CD8-positive, alpha-beta memory T cell (primary cell): ENCODE results near the gene TBC1D9B. TPM values are rescaled to one million over a fixed set of nuclear protein-coding genes. Genes with fewer than 3 reads are reported as not detected.

Experiments
- CTCF ChIA-PET: fragments of 350-600 bp; sonication (Branson Sonifier 250); formaldehyde crosslinking; loops from one replicate; lab custom pipeline; 2021; ENCODE audit warnings: antibody characterized with exemption; lab: Charles Lee
- POLR2A ChIA-PET: fragments of 350-600 bp; sonication (Branson Sonifier 250); formaldehyde crosslinking; loops from one replicate; lab custom pipeline; 2021; ENCODE audit warnings: antibody characterized with exemption; lab: Charles Lee
- DNase-seq, 5 donors: peaks; one replicate each; pipeline versions ENCODE4 v3.0.0 to v3.0.0-alpha.2; 2020 to 2022; ENCODE audit warnings: mixed read lengths in 1 of 5
- H3K27ac ChIP-seq: one replicate; pipeline ENCODE4 v1.7.0; 2013; ENCODE audit warnings: low read depth, mild to moderate bottlenecking, low read length, moderate library complexity
- H3K27me3 ChIP-seq: 2 replicates; pipeline ENCODE4 v1.7.0; 2013; ENCODE audit warnings: low read length, mild to moderate bottlenecking; ENCODE audit not compliant: insufficient read depth, poor library complexity, severe bottlenecking
- H3K36me3 ChIP-seq: 2 replicates; pipeline ENCODE4 v1.7.0; 2013; ENCODE audit warnings: mild to moderate bottlenecking, low read length, moderate library complexity; ENCODE audit not compliant: insufficient read depth
- H3K4me1 ChIP-seq: 2 replicates; pipeline ENCODE4 v1.7.0; 2013; ENCODE audit warnings: mild to moderate bottlenecking, low read length, moderate library complexity; ENCODE audit not compliant: insufficient read depth
- H3K4me3 ChIP-seq: 2 replicates; pipeline ENCODE4 v1.7.0; 2013; ENCODE audit warnings: mild to moderate bottlenecking, low read length
- H3K9me3 ChIP-seq: 2 replicates; pipeline ENCODE4 v1.7.0; 2013; ENCODE audit warnings: mild to moderate bottlenecking, low read length
- H3K27ac Mint-ChIP-seq, 8 donors: one replicate each; pipeline ENCODE4 v1.8.0; 2020 to 2021; ENCODE audit warnings: mixed read lengths in 8 of 8, mild to moderate bottlenecking in 6 of 8, inconsistent platforms in 3 of 8, moderate library complexity in 3 of 8
- H3K27me3 Mint-ChIP-seq, 2 donors: one replicate each; pipeline ENCODE4 v1.8.0; 2020 to 2021; ENCODE audit warnings: mixed read lengths in 2 of 2, mild to moderate bottlenecking in 1 of 2, moderate library complexity in 1 of 2
- H3K36me3 Mint-ChIP-seq, 3 donors: one replicate each; pipeline ENCODE4 v1.8.0; 2020 to 2021; ENCODE audit warnings: mixed read lengths in 3 of 3, inconsistent platforms in 1 of 3, mild to moderate bottlenecking in 1 of 3
- H3K4me1 Mint-ChIP-seq, 3 donors: one replicate each; pipeline ENCODE4 v1.8.0; 2020 to 2021; ENCODE audit warnings: mixed read lengths in 3 of 3, inconsistent platforms in 1 of 3, mild to moderate bottlenecking in 1 of 3
- H3K4me3 Mint-ChIP-seq, 7 donors: one replicate each; pipeline ENCODE4 v1.8.0; 2020 to 2021; ENCODE audit warnings: mixed read lengths in 7 of 7, mild to moderate bottlenecking in 6 of 7, moderate library complexity in 4 of 7, inconsistent platforms in 2 of 7
- H3K9me3 Mint-ChIP-seq, 5 donors: one replicate each; pipeline ENCODE4 v1.8.0; 2020 to 2022; ENCODE audit warnings: mixed read lengths in 5 of 5, mild to moderate bottlenecking in 3 of 5, moderate library complexity in 2 of 5, inconsistent platforms in 1 of 5
- polyA plus RNA-seq: library from polyadenylated mRNA; unstranded; fragments of 300-500 nt; fragmentation: Illumina TruSeq; gene quantifications from one replicate; pipeline ENCODE4 v1.2.3, GENCODE V29; 2021
- total RNA-seq, 2 experiments: library from RNA; stranded (reverse); gene quantifications; one replicate each; pipeline ENCODE4 v1.2.3, GENCODE V29; 2021

The TBC1D9B gene
- total and polyA plus RNA-seq, 3 experiments from 2014 or later: 43.9 to 74.8 (median 73.7) TPM

DNA sequence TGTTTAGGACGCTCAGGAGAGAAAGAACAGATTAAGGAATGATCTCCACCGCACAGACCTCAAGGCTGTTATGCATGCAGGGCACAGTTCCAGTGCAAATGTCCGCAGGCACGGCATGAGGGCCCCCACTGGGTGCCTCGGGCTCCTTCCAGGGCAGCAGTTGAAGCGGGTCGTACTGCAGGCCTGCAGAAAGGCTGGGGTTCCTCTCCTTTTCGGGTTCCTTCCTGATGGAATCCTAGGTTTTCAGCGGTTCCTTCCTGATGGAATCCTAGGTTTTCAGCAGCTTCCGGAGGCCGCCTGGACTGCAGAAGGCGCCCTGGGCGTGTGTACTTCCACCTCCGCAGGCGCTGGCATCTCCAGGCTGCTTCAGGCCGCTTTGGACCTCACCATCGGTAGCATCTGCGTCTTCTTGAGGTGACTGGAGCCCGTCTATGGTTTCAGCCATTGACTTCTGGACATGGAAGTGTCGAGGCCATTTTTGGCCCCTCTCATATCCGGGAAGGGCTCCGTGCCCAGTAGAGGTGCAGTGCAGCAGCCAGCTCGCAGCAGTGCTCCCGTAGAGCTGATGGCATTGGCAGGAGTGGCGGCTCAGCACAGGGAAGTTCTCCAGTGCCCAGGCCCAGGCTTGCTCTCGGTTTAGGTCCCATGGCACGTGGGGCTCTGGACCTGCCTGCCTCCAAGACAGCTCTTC is 95.4 kb downstream of the TBC1D9B start:
- H3K27me3 ChIP-seq: no peaks in the 10 kb centered on the region
- Mint-ChIP-seq H3K4me3 (no peak overlapping the region), H3K27me3 (no peaks in the 10 kb centered on the region), H3K4me1 (peaks cover 0 to 10% (median 2%) of the 10 kb centered on the region in 3 donors), H3K27ac (no peak overlapping the region), H3K36me3 (peaks cover 0 to 17% (median 6%) of the 10 kb centered on the region in 3 donors), H3K9me3 (no peaks in the 10 kb centered on the region)
- no peaks in the 10 kb centered on the region for H3K9me3 ChIP-seq
- H3K4me3 ChIP-seq: no peak overlapping the region
- H3K4me1 ChIP-seq: no peaks in the 10 kb centered on the region
- no peaks in the 10 kb centered on the region for H3K36me3 ChIP-seq
- peak overlapping the region; percentile 48 for H3K27ac ChIP-seq
- ChIA-PET POLR2A (no interaction called here), CTCF (interaction anchor here (1.3 to 2.3 kb wide), 3 partner anchors 10 to 95 kb away, joined by 3 to 10 read pairs (median 3); no protein-coding TSS in a partner anchor)
- no peak for DNase-seq

Other genes with a start within 250 kb of the TBC1D9B start
- under 1 TPM; 0.57 to 0.91 TPM for gene CBY3, start 226.9 kb downstream of the TBC1D9B start, total RNA-seq
- not detected for gene CBY3, start 226.9 kb downstream of the TBC1D9B start, polyA plus RNA-seq
- 100 to 1,000 TPM; 694 to 710 TPM for gene CANX, start 208.9 kb downstream of the TBC1D9B start, total RNA-seq
- gene CANX, start 208.9 kb downstream of the TBC1D9B start, polyA plus RNA-seq: 283 TPM
- 10 to 100 TPM; 30.4 to 30.9 TPM for gene MAML1, start 175.1 kb downstream of the TBC1D9B start, total RNA-seq
- gene MAML1, start 175.1 kb downstream of the TBC1D9B start, polyA plus RNA-seq: 9.1 TPM
- gene LTC4S, start 113.9 kb downstream of the TBC1D9B start, total RNA-seq: 1 to 10 TPM in 1 of 2 experiments, under 1 TPM in 1; 0.57 to 1.0 TPM
- gene LTC4S, start 113.9 kb downstream of the TBC1D9B start, polyA plus RNA-seq: 4.0 TPM
- gene MGAT4B, start 101.0 kb downstream of the TBC1D9B start, total RNA-seq: 100 to 1,000 TPM in 1 of 2 experiments, 10 to 100 TPM in 1; 94.0 to 103 TPM
- 21.0 TPM for gene MGAT4B, start 101.0 kb downstream of the TBC1D9B start, polyA plus RNA-seq
- gene SQSTM1, start 87.0 kb downstream of the TBC1D9B start, total RNA-seq: 100 to 1,000 TPM; 158 to 179 TPM
- gene SQSTM1, start 87.0 kb downstream of the TBC1D9B start, polyA plus RNA-seq: 212 TPM
- 10 to 100 TPM; 23.9 to 27.2 TPM for gene MRNIP, start 49.1 kb downstream of the TBC1D9B start, total RNA-seq
- 17.7 TPM for gene MRNIP, start 49.1 kb downstream of the TBC1D9B start, polyA plus RNA-seq
- gene RNF130, start 163.9 kb upstream of the TBC1D9B start, total RNA-seq: 10 to 100 TPM; 15.7 to 15.9 TPM
- 22.7 TPM for gene RNF130, start 163.9 kb upstream of the TBC1D9B start, polyA plus RNA-seq